KMS-11 (cell line): ENCODE data around the gene NRBP1.

ENCODE experiments used
- H2AFZ ChIP-seq: fragments of 200-600 bp; sonication (generic); 2 replicates; pipeline ENCODE4 v1.6.1; 2016; ENCODE audit warnings: antibody characterized with exemption, mixed run types, low read depth
- H3K27ac ChIP-seq: fragments of 200-600 bp; sonication (generic); 2 replicates; pipeline ENCODE4 v1.6.1; 2016; ENCODE audit warnings: mild to moderate bottlenecking, mixed run types
- H3K27me3 ChIP-seq: fragments of 200-600 bp; sonication (generic); 2 replicates; pipeline ENCODE4 v1.6.1; 2017; ENCODE audit warnings: mild to moderate bottlenecking, low read depth, mixed run types, moderate library complexity; ENCODE audit not compliant: insufficient read depth
- H3K36me3 ChIP-seq: fragments of 200-600 bp; sonication (generic); 2 replicates; pipeline ENCODE4 v1.6.1; 2017; ENCODE audit warnings: mild to moderate bottlenecking, mixed run types; ENCODE audit not compliant: insufficient read depth
- H3K4me1 ChIP-seq: fragments of 200-600 bp; sonication (generic); 2 replicates; pipeline ENCODE4 v1.6.1; 2016; ENCODE audit warnings: mild to moderate bottlenecking, low read depth, mixed run types; ENCODE audit not compliant: poor library complexity, severe bottlenecking
- H3K4me2 ChIP-seq: fragments of 200-600 bp; sonication (generic); 2 replicates; pipeline ENCODE4 v1.7.0; 2016; ENCODE audit warnings: mild to moderate bottlenecking, mixed run types
- H3K4me3 ChIP-seq: fragments of 200-600 bp; sonication (generic); IDR thresholded peaks from 2 replicates; pipeline ENCODE4 v1.6.1; 2017; ENCODE audit warnings: low read depth, low read length, mixed read lengths; ENCODE audit not compliant: insufficient read depth
- H3K79me2 ChIP-seq: fragments of 200-600 bp; sonication (generic); 2 replicates; pipeline ENCODE4 v1.6.1; 2016; ENCODE audit warnings: low read depth, mixed run types; ENCODE audit not compliant: insufficient read depth
- H3K9ac ChIP-seq: fragments of 200-600 bp; sonication (generic); 2 replicates; pipeline ENCODE4 v1.6.1; 2016; ENCODE audit warnings: mild to moderate bottlenecking, mixed run types
- H4K20me1 ChIP-seq: fragments of 200-600 bp; sonication (generic); 2 replicates; pipeline ENCODE4 v1.6.1; 2016; ENCODE audit warnings: mild to moderate bottlenecking, mixed run types; ENCODE audit not compliant: insufficient read depth
- CTCF ChIP-seq: fragments of 200-600 bp; sonication (generic); conservative IDR thresholded peaks from 2 replicates; pipeline ENCODE4 v1.6.1; 2017; ENCODE audit warnings: low read depth, mild to moderate bottlenecking, antibody characterized with exemption, low read length, moderate library complexity, mixed read lengths

NRBP1 gene

GRCh38 chr2:27442920-27443282, 14.5 kb downstream of the NRBP1 start:
- no peak overlapping the region for H3K4me2 ChIP-seq

GRCh38 chr2:27445155-27445554, 16.7 kb downstream of the NRBP1 start:
- no peak overlapping the region for H3K4me3 ChIP-seq
- TF ChIP-seq CTCF, result no peak
- H3K79me2 ChIP-seq, result no peaks in the 10 kb centered on the region
- H4K20me1 ChIP-seq, result no peaks in the 10 kb centered on the region
- no peak overlapping the region for H3K27ac ChIP-seq
- H3K9ac ChIP-seq, result no peak overlapping the region
- H3K36me3 ChIP-seq, result no peaks in the 10 kb centered on the region
- H3K27me3 ChIP-seq, result no peaks in the 10 kb centered on the region
- H3K4me2 ChIP-seq, result no peak overlapping the region
- H3K4me1 ChIP-seq, result peaks cover 5% of the 10 kb centered on the region
- H2AFZ ChIP-seq, result no peak overlapping the region

More at GRCh38 chr2:27442920-27443282, 14.5 kb downstream of the NRBP1 start:
- Histone ChIP-seq H3K27me3 (no peaks in the 10 kb centered on the region), H4K20me1 (no peaks in the 10 kb centered on the region), H3K4me3 (no peak overlapping the region), H3K9ac (no peak overlapping the region), H3K79me2 (no peaks in the 10 kb centered on the region), H2AFZ (no peak overlapping the region), H3K27ac (no peak overlapping the region), H3K4me1 (peaks cover 5% of the 10 kb centered on the region), H3K36me3 (no peaks in the 10 kb centered on the region)
- no peak for TF ChIP-seq CTCF

- Histone ChIP-seq H3K36me3 (no peaks in the 10 kb centered on the region), H3K4me1 (peaks cover 5% of the 10 kb centered on the region), H3K4me2 (no peak overlapping the region), H3K79me2 (no peaks in the 10 kb centered on the region), H3K27me3 (no peaks in the 10 kb centered on the region), H3K4me3 (no peak overlapping the region), H4K20me1 (no peaks in the 10 kb centered on the region), H3K27ac (no peak overlapping the region), H3K9ac (no peak overlapping the region), H2AFZ (no peak overlapping the region)
- no peak for TF ChIP-seq CTCF
Measured at GRCh38 chr2:27445615-27446014, 17.2 kb downstream of the NRBP1 start.

GRCh38 chr2:27446057-27446456, 17.6 kb downstream of the NRBP1 start:
- no peak for TF ChIP-seq CTCF
- Histone ChIP-seq H3K27ac (no peak overlapping the region), H4K20me1 (no peaks in the 10 kb centered on the region), H3K4me2 (no peak overlapping the region), H3K4me1 (peaks cover 5% of the 10 kb centered on the region), H3K79me2 (no peaks in the 10 kb centered on the region), H2AFZ (no peak overlapping the region), H3K4me3 (no peak overlapping the region), H3K27me3 (no peaks in the 10 kb centered on the region), H3K36me3 (no peaks in the 10 kb centered on the region), H3K9ac (no peak overlapping the region)

GRCh38 chr2:27448381-27448780, 19.9 kb downstream of the NRBP1 start:
- Histone ChIP-seq H4K20me1 (no peaks in the 10 kb centered on the region), H3K4me3 (no peak overlapping the region), H3K27me3 (no peaks in the 10 kb centered on the region), H3K27ac (no peak overlapping the region), H3K4me1 (peaks cover 5% of the 10 kb centered on the region), H2AFZ (no peak overlapping the region), H3K79me2 (no peaks in the 10 kb centered on the region), H3K9ac (no peak overlapping the region), H3K36me3 (no peaks in the 10 kb centered on the region), H3K4me2 (no peak overlapping the region)
- no peak for TF ChIP-seq CTCF
